Loucy (cell line): ENCODE measurements around the gene ETNK2.

ENCODE experiments used
- CTCF ChIP-seq: fragments of 200-600 bp; sonication (generic); conservative IDR thresholded peaks from 2 replicates; pipeline ENCODE4 v1.5.1; 2014; ENCODE audit warnings: mild to moderate bottlenecking, antibody characterized with exemption, low read length
- EZH2phosphoT487 ChIP-seq: fragments of 200-600 bp; IDR thresholded peaks from 2 replicates; pipeline ENCODE4 v1.6.1; 2018; ENCODE audit warnings: antibody characterized with exemption, mild to moderate bottlenecking, moderate library complexity, borderline replicate concordance

DNA sequence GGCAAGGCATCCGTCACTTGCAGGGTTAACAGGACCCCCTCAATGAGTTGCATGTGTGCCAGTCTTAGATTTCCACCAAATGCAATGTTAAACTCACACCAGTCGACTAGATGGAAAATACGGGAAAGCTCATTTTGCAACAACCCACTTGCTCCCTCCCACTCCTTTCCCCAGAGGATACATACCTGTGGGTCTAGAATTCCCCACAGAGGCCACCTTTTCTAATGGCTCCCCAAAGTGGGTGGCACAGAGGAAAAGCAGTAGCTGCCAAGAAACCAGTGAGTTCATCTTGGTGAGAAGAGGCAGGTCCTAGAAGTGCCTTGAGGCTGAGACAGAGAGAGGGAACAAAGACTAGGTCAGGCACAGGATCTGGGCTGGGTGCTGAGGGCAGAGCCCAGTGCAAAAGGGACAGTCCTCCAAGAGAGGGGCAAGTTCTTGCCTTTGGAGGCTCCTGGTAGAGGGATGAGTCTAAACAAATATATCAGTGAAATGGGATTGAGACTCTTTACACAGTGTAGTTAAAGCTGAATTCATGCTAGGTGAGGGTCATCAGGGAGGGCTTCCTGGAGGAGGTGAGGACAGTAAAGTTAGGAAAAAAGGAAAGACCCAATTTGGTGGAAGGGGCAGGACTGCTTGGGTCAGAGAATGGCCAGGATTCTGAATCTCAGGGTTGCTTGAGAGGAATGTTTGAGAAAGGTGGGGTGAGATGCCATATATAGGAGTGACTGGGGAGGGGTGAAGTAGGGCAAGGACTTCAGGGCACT, 40.9 kb upstream of the ETNK2 start:
- TF ChIP-seq EZH2phosphoT487 (no peak), CTCF (no peak)
